HG02840 (cell line): ENCODE results near the gene PTPRN2.
"Not testable (repeated sequence)": the region's sequence is repeated elsewhere in the genome, so short reads cannot be mapped to it uniquely, and the experiment has no call there.

Experiments
- ATAC-seq: cut with Tn5 transposase; IDR thresholded peaks from one replicate; pipeline ENCODE4 v1.9.1; 2021; ENCODE audit warnings: mild to moderate bottlenecking, moderate library complexity, moderate number of reproducible peaks; ENCODE audit not compliant: unreplicated experiment, low FRiP score

The PTPRN2 gene

DNA sequence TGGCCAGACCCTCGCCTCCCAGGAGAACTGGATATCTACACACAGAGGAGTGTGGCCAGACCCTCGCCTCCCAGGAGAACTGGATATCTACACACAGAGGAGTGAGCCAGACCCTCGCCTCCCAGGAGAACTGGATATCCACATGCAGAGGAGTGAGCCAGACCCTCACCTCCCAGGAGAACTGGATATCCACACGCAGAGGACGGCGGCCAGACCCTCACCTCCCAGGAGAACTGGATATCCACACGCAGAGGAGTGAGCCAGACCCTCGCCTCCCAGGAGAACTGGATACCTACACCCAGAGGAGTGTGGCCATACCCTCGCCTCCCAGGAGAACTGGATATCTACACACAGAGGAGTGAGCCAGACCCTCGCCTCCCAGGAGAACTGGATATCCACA is 862.3 kb downstream of the PTPRN2 start:
- not testable (repeated sequence) for ATAC-seq

DNA sequence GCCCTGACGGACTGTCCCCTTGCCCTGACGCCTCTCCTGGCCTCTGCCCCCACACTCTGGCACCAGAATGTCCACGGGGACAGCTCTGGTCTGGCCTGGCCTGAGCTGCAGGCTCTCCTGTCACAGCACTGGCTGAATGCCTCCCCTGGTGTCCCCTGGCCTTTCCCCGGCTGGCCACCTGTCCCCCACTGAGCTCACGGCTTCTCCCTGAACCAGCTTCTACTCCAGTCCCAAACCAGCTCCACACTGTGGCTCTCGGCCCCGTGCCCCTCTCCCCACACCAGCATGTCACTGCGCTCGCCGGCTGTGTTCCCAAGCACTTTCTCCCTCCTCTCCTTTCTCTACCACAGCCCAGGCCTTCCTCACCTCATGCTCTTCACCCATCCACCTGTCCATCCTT is 864.4 kb downstream of the PTPRN2 start:
- ATAC-seq = no peak

DNA sequence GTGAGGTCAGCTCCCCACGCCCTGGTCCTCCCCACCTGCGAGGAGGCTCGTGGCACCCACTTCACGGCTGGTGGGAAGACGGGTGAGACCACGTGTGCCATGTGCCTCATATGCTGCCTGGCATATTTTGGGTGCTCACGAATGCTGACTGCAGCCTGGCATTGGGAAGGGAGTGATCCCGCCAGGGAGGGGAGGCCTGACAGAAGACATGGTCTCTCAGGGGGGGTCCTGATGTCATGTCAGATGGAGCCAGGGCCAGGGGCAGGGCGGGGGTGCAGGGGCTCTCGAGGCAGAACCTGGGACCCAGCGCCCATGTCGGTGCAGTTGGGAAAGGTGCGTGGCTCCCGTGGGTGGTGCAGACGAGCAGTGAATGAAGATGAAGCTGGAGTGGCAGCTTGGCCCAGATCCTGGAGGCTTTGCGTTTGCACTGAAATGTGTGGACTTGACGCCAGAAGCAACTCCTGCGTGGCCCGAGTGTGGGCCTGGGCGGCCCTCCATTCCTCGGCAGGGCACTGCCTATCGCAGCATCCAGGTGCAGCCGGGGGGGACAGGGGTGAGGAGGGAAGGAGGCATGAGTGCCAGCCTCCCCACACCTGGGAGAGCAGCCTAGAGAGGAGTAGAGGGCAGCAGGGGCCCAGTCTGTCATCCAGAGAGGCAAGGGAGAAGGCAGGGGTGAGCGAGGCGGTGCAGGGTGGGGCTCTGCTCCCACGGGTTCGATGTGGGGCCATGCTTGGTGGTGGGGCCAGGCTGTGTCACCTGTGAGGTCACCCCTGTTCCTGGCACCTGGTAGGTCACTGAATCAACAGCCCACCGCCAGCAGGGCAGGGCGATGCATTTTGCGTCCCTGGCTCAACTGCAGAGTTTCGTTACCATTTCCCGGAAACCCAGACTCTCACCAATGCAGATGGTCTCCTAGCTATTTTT is 865.2 kb downstream of the PTPRN2 start:
- no peak for ATAC-seq

DNA sequence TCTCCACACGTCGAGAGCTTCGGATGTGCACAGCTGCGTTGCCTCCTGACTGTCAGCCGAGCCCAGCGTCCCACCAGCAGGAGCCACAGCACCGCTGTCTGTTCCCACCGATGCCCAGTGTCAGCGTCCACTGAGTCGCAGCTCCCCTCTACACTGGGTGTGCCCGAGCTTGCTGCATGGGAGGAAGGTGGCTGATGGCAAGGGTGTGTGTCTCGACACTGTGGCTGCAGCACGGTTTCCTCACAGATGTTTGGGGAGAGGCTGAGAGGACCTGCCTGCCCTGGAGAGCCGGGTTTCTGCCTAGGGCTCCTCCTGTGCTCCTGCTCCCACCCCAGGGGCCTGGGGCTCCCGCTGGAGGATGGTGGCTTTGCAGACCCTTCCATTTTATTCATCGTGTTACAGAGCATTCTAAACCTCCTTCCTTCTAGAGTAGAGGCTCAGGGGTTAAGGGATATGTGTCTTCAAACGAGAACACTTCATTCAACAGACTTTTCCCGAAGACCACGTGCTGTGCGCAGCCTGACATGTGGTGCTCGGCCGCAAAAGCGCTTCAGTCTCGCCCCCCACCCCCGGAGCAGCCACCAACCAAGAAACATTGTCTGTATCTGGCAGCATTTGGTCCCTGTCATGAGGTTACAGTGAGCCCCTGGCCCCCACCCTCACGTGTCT is 866.0 kb downstream of the PTPRN2 start:
- ATAC-seq = no peak

DNA sequence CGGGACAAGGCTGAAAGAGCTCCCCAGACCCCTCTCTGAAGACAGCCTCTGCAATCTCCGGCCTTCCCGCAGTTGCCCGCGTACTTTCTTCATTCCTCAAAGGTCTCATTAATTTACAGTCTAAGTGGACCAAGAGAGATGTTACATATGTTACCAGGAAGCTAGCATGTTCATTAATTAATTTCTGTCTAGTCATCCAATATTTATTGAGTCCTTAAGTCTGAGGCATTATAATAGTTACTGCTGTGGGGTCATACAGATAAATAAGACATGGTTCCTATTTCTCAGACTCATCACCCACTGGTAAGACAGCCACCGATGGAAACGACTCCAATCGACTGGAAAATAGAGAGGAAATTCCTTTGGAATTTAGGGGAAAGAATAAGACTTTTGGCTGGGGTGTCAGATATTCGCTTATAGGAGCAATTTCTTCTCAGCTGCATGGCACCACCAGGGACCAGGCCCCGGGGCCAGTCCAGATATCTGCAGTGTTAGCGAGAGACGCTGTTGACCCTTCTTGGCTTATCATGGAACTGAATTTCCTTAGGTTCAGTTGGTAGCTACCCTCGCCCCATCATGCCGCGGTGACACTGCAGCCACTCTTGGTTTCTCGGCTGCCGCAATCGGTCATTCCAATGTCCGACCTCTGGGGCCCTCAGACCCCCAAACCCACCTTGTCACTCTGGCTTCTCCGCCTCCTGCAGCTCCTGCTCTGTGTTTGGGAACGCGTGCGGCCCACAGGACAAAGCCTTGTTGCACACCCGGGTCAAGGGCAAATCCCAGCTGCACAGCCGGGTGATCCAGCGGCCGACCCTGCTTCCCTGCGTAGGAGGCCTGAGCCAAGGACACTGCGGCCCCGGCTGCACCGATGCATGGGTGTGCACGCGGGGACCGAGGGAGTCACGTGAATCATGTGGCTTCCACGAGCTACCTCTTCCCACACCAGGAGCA is 867.6 kb downstream of the PTPRN2 start:
- no peak for ATAC-seq

DNA sequence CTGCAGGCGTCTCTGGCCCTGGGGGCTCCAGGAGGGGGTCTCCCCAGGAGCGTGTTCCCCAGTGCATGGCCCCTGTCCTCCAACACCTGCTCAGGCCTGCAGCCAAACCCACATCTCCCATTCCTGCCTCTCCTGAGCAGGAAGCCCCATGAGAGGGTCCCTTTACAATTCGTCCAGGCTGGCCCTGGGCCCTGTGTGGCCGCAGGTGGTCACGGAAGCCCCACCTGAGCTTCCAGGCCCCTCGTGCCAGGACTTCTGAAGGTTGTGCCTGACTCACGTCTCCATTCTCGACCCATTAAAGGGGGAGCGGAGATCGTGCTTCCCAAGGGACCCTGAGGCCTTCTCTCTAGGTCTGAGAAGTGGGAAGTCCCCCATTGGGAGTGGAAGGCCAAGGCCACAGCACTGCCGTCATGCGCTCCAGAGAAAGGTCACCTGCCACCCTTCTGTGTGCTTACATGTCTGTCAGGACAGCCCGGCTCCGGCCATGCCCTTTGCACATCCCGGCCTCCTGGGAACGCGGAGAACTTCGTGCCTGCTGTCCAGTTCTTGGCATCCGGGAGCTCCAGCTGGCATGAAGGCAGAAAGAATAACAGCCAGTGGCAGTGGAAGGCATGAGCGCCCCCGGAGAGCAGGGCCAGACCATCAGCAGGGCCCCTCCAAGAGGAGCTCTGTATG is 868.5 kb downstream of the PTPRN2 start:
- ATAC-seq = no peak

DNA sequence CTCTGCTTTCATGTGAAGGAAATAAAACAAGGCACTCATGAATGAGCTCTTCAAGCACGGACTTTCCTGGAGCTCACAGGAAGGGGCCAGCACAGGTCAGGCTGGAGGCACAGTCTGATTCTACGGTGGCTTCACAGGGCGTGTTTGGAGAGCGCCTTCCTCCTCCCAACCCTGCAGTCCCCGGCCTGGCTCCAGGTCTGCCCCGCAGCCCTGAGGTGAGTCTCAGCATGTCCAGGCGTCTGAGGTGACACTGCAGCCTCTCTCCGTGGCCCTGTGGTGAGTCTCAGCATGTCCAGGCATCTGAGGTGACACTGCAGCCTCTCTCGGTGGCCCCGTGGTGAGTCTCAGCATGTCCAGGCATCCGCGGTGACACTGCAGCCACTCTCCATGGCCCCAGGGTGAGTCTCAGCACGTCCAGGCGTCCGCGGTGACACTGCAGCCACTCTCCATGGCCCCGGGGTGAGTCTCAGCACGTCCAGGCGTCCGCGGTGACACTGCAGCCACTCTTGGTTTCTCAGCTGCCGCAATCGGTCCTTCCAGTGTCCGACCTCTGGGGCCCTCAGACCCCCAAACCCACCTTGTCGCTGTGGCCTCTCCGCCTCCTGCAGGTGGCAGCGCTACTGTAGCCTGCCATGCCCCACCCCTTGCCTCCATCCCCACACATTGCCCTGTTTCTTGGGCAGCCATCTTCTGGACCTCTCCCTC is 869.2 kb downstream of the PTPRN2 start:
- no peak for ATAC-seq

DNA sequence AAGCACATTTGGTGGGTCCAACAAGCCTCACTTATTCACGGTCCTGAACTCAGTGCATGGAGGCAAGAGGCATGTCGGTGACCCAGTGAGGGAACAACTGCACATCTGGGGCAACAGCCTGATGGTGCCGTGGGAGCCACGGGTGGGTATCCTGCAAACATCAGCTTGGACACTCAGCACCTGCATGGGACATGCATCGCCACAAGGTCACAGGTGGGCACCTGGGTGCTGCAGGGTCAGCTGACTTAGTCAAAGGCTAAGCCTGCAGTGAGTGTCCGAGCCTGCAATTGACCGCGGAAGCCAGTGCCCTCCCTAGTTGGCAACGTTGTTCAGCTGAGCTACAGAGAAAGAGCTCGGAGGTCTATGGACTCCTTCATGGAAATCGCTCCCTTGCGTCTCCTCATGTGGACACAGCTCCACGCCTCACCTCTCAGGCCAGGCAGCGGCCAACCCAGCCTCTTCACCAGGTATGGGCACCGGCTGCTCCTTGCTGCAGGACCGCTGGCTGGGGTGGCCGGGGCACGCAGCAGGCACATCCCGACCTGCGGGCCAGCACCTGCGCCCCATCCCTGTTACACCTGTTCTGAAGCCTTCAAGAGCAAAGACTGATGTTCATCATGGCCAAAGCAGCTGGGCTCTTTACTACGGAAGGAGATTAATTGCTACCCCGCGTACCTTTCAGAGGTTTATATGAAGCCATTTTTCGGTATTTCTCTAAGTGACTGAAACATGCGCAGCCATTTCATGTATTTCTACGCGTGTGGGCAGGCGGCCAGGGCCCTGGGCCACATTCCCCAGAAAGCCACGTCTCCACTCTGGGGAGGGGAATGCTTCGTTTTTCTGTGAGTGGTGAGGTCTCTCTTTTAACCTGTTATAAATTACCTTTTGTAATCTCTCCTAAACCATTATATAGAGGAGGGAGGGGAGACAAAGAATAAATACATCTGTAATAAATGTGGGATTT is 870.1 kb downstream of the PTPRN2 start:
- no peak for ATAC-seq

DNA sequence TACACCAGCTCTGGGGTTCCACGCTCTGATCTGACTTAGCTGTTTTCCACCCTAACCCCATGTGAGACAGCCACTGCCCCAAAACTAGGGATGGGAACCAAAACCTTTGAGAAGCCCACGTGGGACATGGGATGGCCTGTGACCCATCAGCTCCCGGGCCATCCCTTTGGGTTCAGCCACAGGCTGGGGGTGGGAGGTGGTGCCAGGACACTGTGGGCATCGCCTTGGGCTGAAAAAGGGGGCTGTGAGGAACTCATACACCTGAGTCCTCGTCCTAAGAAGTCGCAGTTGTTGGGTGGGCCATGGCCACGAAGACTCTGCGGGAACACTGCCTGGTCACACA is 871.7 kb downstream of the PTPRN2 start:
- ATAC-seq = no peak

DNA sequence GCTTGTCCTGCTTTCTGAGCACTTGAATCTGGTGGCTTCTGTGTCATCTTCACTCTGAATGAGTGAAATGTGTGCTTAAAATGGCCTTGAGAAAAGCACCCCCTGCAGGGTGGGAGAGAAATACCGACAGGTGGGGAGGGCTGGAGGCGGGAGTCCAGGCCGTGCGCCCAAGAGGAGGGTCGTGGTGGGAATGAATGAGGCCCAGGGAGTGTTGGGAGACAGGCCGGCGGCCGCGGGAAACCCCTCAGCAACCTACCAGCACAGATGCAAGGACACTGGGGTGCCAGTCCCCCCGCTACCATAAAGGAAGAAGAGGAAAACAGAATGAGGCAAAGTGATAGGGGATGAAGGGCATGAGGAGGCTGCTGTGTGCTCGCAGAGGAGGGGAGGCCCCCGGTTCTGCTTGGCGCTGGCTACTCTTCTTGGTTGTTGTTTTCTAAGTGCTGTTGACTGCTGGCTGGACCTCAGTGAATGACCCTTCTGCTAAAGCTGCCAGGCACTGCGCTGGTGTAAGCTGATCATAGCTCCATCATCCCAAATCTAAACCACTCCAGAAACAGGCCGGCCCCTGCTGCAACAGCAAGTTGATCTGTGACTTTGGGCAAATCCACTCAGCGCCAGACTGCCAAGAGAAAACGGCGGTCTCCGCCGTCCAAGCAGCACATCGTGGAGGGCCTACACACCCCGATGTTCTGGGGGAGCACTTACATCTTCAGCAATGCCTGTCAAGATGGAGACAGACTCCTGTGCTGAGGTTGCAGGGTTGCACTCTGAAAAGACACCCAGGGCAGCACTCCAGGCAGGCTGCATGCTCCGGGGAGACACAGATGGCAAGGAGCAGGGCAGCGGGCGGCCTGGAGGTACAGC is 872.3 kb downstream of the PTPRN2 start:
- no peak for ATAC-seq

DNA sequence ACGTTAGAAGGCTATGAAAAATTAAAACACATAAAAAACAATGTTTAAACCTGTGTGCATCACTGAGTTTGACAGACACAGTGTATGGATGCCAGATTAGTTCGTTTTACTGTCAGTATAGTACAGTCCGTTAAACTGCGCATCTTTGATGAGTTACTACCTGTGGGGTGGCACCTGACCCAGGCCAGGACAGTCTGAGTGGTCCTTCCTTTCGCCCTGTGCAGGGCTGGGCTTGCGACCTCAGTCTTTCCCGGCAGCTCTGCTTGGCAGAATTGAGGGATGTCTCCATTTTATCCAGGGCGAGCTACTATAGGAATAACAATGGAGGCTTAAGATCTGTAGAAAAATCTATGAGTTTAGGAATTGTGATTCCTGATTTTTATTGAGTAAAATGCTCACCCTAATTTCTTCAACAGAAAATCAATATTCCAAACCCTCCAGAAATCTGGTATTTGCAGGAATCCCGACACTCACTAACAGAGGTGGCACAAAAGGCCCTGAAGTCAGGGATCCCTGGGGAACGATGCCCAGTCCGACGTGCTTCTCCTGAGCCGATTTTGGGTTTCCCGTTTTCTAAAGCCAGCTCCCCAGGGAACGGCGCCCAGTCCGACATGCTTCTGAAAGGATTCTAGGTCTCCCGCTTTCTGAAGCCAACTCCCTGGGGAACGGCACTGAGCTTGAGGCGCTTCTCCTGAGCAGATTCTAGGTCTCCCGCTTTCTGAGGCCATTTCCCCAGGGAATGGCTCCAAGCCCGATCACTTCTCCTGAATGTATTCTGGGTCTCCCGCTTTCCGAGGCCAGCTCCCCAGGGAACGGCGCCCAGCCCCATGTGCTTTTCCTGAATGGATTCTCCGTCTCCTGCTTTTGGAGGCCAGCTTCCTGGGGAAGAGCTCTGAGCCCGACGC is 873.2 kb downstream of the PTPRN2 start:
- ATAC-seq = no peak

DNA sequence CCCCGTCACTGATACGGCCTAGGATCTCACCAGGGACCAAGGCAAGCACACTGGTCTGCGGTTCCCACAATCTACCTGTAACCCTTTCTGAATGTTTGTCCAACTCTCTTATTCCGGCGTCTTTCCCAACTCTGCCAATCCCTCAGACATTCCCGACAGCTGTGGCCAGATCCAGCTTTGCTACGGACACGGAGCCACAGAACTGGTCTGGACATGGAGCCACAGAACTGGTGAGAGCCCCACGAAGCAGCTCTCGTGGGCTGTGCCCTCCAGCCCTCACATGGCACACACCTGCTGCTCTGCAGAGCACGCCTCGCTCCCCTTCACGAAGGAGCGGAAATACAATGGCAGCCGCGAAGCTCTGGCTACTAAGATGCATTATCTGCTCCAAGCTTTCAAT is 874.0 kb downstream of the PTPRN2 start:
- no peak for ATAC-seq

DNA sequence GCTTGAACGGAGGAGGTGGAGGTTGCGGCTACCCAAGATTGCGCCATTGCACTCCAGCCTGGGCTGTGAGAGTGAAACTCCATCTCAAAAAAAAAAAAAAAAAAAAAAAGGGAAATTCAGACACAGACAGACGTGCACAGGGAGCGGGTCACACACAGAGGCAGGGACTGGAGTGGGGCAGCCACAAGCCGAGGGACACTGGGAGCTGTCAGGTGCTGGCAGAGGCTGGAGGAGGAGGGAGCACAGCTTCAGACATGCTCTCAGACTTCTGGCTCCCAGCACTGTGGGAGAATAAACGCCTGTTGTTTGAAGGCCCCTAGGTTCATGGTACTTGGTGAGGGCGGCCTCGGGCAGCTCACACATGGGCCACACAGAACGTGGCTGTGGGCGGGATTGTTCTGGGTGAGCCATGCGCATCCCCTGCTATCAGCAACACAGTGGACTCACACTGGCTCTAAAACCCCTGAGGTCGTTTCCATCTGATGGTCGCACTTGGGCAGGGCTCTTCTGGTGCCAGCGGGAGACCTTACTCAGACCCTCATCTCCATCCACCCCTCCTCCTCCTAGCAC is 874.9 kb downstream of the PTPRN2 start:
- ATAC-seq = no peak

DNA sequence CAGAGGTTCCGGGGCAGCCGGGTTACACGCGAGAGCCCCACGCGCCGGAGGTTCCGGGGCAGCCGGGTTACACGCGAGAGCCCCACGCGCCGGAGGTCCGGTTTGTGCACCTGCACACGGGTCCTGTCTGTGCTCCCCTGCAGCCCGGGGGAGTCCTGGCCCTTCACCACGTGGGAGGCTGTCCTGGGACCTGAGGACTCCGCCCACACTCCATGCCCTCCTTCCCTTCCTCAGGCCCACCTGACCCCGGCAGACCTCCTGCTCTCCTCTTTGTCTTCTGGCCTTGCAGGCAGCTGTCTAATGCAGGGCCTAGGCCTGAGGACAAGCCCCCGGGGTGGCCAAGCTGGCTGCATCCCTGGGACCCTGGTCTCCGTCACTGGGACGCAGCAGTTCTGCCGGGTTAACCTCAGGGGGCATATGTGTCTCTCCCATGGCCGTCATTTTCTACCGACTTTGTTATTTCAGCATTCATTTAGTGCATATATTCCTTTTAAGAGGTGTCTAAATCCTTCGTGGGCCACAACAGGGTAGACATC is 876.2 kb downstream of the PTPRN2 start:
- ATAC-seq = no peak

DNA sequence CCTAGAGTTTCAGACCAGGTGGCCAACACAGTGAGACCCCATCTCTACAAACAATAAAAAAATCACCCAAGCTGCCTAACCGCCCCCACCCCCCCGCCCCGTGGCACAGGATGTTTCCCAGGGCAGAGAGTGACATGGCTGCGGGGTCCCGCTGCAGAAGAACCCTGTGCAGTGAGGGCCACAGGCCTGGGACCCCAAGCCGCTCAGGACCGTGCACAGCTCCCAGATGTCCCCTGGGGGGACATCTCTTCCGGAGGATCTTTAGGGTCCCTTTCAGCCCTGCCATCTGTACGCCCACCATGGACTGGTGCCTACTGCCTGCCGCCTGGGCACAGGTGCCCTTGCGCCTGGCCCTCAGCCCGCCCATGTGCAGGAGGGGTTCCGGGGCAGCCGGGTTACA is 877.2 kb downstream of the PTPRN2 start:
- ATAC-seq = no peak
